ENCODE data around the gene SYTL2.

SYTL2 gene

GRCh38 chr11:85742348-85742747 is 68.6 kb downstream of the SYTL2 start:
- H3K36me3 ChIP-seq (ENCODE audit: control insufficient read depth in 1 of 2, insufficient read depth in 2 of 2, low read length in 2 of 2): no peaks in the 10 kb centered on the region
- no peaks in the 10 kb centered on the region for H3K9me3 ChIP-seq (ENCODE audit: control insufficient read depth in 1 of 2, low read length in 2 of 2)
- H3K27me3 ChIP-seq (ENCODE audit: low read depth, low read length): no peaks in the 10 kb centered on the region
- H3K27ac ChIP-seq (ENCODE audit: low read length): peak overlapping the region; percentile 52
- no peaks in the 10 kb centered on the region for H3K4me1 ChIP-seq (ENCODE audit: control insufficient read depth in 1 of 2, insufficient read depth in 2 of 2, low read length in 2 of 2)
- H3K4me3 ChIP-seq (ENCODE audit: low read depth in 1 of 2, low read length in 2 of 2): no peak overlapping the region

- no peak overlapping the region for H3K27ac ChIP-seq (ENCODE audit: low read length)
- no peaks in the 10 kb centered on the region for H3K36me3 ChIP-seq (ENCODE audit: control insufficient read depth in 1 of 2, insufficient read depth in 2 of 2, low read length in 2 of 2)
- no peaks in the 10 kb centered on the region for H3K27me3 ChIP-seq (ENCODE audit: low read depth, low read length)
- H3K9me3 ChIP-seq (ENCODE audit: control insufficient read depth in 1 of 2, low read length in 2 of 2): no peaks in the 10 kb centered on the region
- no peak overlapping the region for H3K4me3 ChIP-seq (ENCODE audit: low read depth in 1 of 2, low read length in 2 of 2)
- no peaks in the 10 kb centered on the region for H3K4me1 ChIP-seq (ENCODE audit: control insufficient read depth in 1 of 2, insufficient read depth in 2 of 2, low read length in 2 of 2)
These were observed 70.2 kb downstream of the SYTL2 start for GRCh38 chr11:85740481-85741400.

- Histone ChIP-seq H3K36me3 (ENCODE audit: control insufficient read depth in 1 of 2, insufficient read depth in 2 of 2, low read length in 2 of 2) (peaks cover 0 to 3% of the 10 kb centered on the region in 2 donors), H3K9me3 (ENCODE audit: control insufficient read depth in 1 of 2, low read length in 2 of 2) (no peaks in the 10 kb centered on the region), H3K27me3 (ENCODE audit: low read depth, low read length) (no peaks in the 10 kb centered on the region), H3K4me1 (ENCODE audit: control insufficient read depth in 1 of 2, insufficient read depth in 2 of 2, low read length in 2 of 2) (no peaks in the 10 kb centered on the region), H3K27ac (ENCODE audit: low read length) (no peak overlapping the region), H3K4me3 (ENCODE audit: low read depth in 1 of 2, low read length in 2 of 2) (no peak overlapping the region)
These were observed 73.2 kb downstream of the SYTL2 start for GRCh38 chr11:85737738-85738137.

GRCh38 chr11:85735876-85736460 is 75.0 kb downstream of the SYTL2 start:
- peaks cover 0 to 3% of the 10 kb centered on the region in 2 donors for H3K36me3 ChIP-seq (ENCODE audit: control insufficient read depth in 1 of 2, insufficient read depth in 2 of 2, low read length in 2 of 2)
- no peak overlapping the region for H3K27ac ChIP-seq (ENCODE audit: low read length)
- no peaks in the 10 kb centered on the region for H3K4me1 ChIP-seq (ENCODE audit: control insufficient read depth in 1 of 2, insufficient read depth in 2 of 2, low read length in 2 of 2)
- H3K9me3 ChIP-seq (ENCODE audit: control insufficient read depth in 1 of 2, low read length in 2 of 2): no peaks in the 10 kb centered on the region
- no peaks in the 10 kb centered on the region for H3K27me3 ChIP-seq (ENCODE audit: low read depth, low read length)
- no peak overlapping the region for H3K4me3 ChIP-seq (ENCODE audit: low read depth in 1 of 2, low read length in 2 of 2)

GRCh38 chr11:85732965-85733364 is 78.0 kb downstream of the SYTL2 start:
- Histone ChIP-seq H3K4me1 (ENCODE audit: control insufficient read depth in 1 of 2, insufficient read depth in 2 of 2, low read length in 2 of 2) (no peaks in the 10 kb centered on the region), H3K36me3 (ENCODE audit: control insufficient read depth in 1 of 2, insufficient read depth in 2 of 2, low read length in 2 of 2) (peaks cover 0 to 3% of the 10 kb centered on the region in 2 donors), H3K27me3 (ENCODE audit: low read depth, low read length) (no peaks in the 10 kb centered on the region), H3K9me3 (ENCODE audit: control insufficient read depth in 1 of 2, low read length in 2 of 2) (no peaks in the 10 kb centered on the region), H3K27ac (ENCODE audit: low read length) (no peak overlapping the region), H3K4me3 (ENCODE audit: low read depth in 1 of 2, low read length in 2 of 2) (no peak overlapping the region)

GRCh38 chr11:85726381-85726780 is 84.6 kb downstream of the SYTL2 start:
- H3K36me3 ChIP-seq (ENCODE audit: control insufficient read depth in 1 of 2, insufficient read depth in 2 of 2, low read length in 2 of 2): no peaks in the 10 kb centered on the region
- no peaks in the 10 kb centered on the region for H3K4me1 ChIP-seq (ENCODE audit: control insufficient read depth in 1 of 2, insufficient read depth in 2 of 2, low read length in 2 of 2)
- no peak overlapping the region for H3K4me3 ChIP-seq (ENCODE audit: low read depth in 1 of 2, low read length in 2 of 2)
- no peaks in the 10 kb centered on the region for H3K9me3 ChIP-seq (ENCODE audit: control insufficient read depth in 1 of 2, low read length in 2 of 2)
- no peak overlapping the region for H3K27ac ChIP-seq (ENCODE audit: low read length)
- H3K27me3 ChIP-seq (ENCODE audit: low read depth, low read length): no peaks in the 10 kb centered on the region

GRCh38 chr11:85725510-85726258 is 85.3 kb downstream of the SYTL2 start:
- H3K27me3 ChIP-seq (ENCODE audit: low read depth, low read length): no peaks in the 10 kb centered on the region
- no peak overlapping the region for H3K4me3 ChIP-seq (ENCODE audit: low read depth in 1 of 2, low read length in 2 of 2)
- H3K27ac ChIP-seq (ENCODE audit: low read length): no peak overlapping the region
- H3K9me3 ChIP-seq (ENCODE audit: control insufficient read depth in 1 of 2, low read length in 2 of 2): no peaks in the 10 kb centered on the region
- H3K36me3 ChIP-seq (ENCODE audit: control insufficient read depth in 1 of 2, insufficient read depth in 2 of 2, low read length in 2 of 2): no peaks in the 10 kb centered on the region
- no peaks in the 10 kb centered on the region for H3K4me1 ChIP-seq (ENCODE audit: control insufficient read depth in 1 of 2, insufficient read depth in 2 of 2, low read length in 2 of 2)

- no peak overlapping the region for H3K27ac ChIP-seq (ENCODE audit: low read length)
- no peak overlapping the region for H3K4me3 ChIP-seq (ENCODE audit: low read depth in 1 of 2, low read length in 2 of 2)
- H3K27me3 ChIP-seq (ENCODE audit: low read depth, low read length): no peaks in the 10 kb centered on the region
- H3K4me1 ChIP-seq (ENCODE audit: control insufficient read depth in 1 of 2, insufficient read depth in 2 of 2, low read length in 2 of 2): no peaks in the 10 kb centered on the region
- no peaks in the 10 kb centered on the region for H3K9me3 ChIP-seq (ENCODE audit: control insufficient read depth in 1 of 2, low read length in 2 of 2)
- no peaks in the 10 kb centered on the region for H3K36me3 ChIP-seq (ENCODE audit: control insufficient read depth in 1 of 2, insufficient read depth in 2 of 2, low read length in 2 of 2)
These were observed 86.0 kb downstream of the SYTL2 start for GRCh38 chr11:85724748-85725465.

GRCh38 chr11:85723088-85723487 is 87.9 kb downstream of the SYTL2 start:
- Histone ChIP-seq H3K9me3 (ENCODE audit: control insufficient read depth in 1 of 2, low read length in 2 of 2) (no peaks in the 10 kb centered on the region), H3K27ac (ENCODE audit: low read length) (no peak overlapping the region), H3K27me3 (ENCODE audit: low read depth, low read length) (no peaks in the 10 kb centered on the region), H3K36me3 (ENCODE audit: control insufficient read depth in 1 of 2, insufficient read depth in 2 of 2, low read length in 2 of 2) (no peaks in the 10 kb centered on the region), H3K4me1 (ENCODE audit: control insufficient read depth in 1 of 2, insufficient read depth in 2 of 2, low read length in 2 of 2) (no peaks in the 10 kb centered on the region), H3K4me3 (ENCODE audit: low read depth in 1 of 2, low read length in 2 of 2) (no peak overlapping the region)

- no peaks in the 10 kb centered on the region for H3K36me3 ChIP-seq (ENCODE audit: control insufficient read depth in 1 of 2, insufficient read depth in 2 of 2, low read length in 2 of 2)
- no peak overlapping the region for H3K4me3 ChIP-seq (ENCODE audit: low read depth in 1 of 2, low read length in 2 of 2)
- H3K9me3 ChIP-seq (ENCODE audit: control insufficient read depth in 1 of 2, low read length in 2 of 2): no peaks in the 10 kb centered on the region
- H3K4me1 ChIP-seq (ENCODE audit: control insufficient read depth in 1 of 2, insufficient read depth in 2 of 2, low read length in 2 of 2): no peaks in the 10 kb centered on the region
- no peak overlapping the region for H3K27ac ChIP-seq (ENCODE audit: low read length)
- no peaks in the 10 kb centered on the region for H3K27me3 ChIP-seq (ENCODE audit: low read depth, low read length)
These were observed 89.8 kb downstream of the SYTL2 start for GRCh38 chr11:85721191-85721590.
